T-cell (primary cell): ENCODE data around the gene SLAMF8. TPM values are rescaled to one million over a fixed set of nuclear protein-coding genes. Genes with fewer than 3 reads are reported as not detected.

Experiments used
- ATAC-seq, 4 experiments: fragments of 200-7000 bp in 3 of 4; fragments of 150-1000 bp in 1 of 4; cut with Tn5 transposase; replicated peaks in 1 of 4; 1 replicate in 3 of 4; 2 replicates in 1 of 4; pipeline ENCODE4 v1.10.0; 2021; ENCODE audit warnings: moderate library complexity in 3 of 4, mild to moderate bottlenecking in 2 of 4, moderate number of reproducible peaks in 1 of 4
- CTCF ChIA-PET, 2 donors: fragments of 300-600 bp; sonication (Branson Sonifier 250); formaldehyde crosslinking; loops; one replicate each; lab custom pipeline; 2022; ENCODE audit warnings: antibody characterized with exemption in 2 of 2; lab: Charles Lee
- POLR2A ChIA-PET, 2 donors: fragments of 300-600 bp; sonication (Branson Sonifier 250); formaldehyde crosslinking; loops; one replicate each; lab custom pipeline; 2022; ENCODE audit warnings: antibody characterized with exemption in 2 of 2; lab: Charles Lee
- DNase-seq, 35 experiments: peaks; one replicate each; pipeline versions ENCODE4 v3.0.0 to v3.0.0-alpha.2; 2013 to 2023
- H3K27ac ChIP-seq: one replicate; pipeline ENCODE4 v1.5.1; 2013; ENCODE audit warnings: low read length
- H3K27me3 ChIP-seq, 2 experiments: replicated peaks in 1 of 2; 1 replicate in 1 of 2; 2 replicates in 1 of 2; pipeline versions ENCODE4 v1.6.1 to v1.7.0; 2013; ENCODE audit warnings: low read length in 1 of 2, mixed read lengths in 1 of 2; ENCODE audit not compliant: control insufficient read depth in 2 of 2, insufficient read depth in 2 of 2; ENCODE audit errors: extremely low read depth in 1 of 2
- H3K36me3 ChIP-seq, 2 donors: 1 replicate in 1 of 2; 2 replicates in 1 of 2; pipeline versions ENCODE4 v1.6.1 to v1.7.0; 2013; ENCODE audit warnings: low read length in 1 of 2; ENCODE audit not compliant: control insufficient read depth in 2 of 2, insufficient read depth in 1 of 2; ENCODE audit errors: extremely low read depth in 1 of 2
- H3K4me1 ChIP-seq, 2 experiments: 1 replicate in 1 of 2; 2 replicates in 1 of 2; pipeline versions ENCODE4 v1.6.1 to v1.7.0; 2013; ENCODE audit warnings: low read length in 2 of 2, mixed read lengths in 1 of 2; ENCODE audit not compliant: insufficient read depth in 2 of 2, control insufficient read depth in 1 of 2; ENCODE audit errors: extremely low read depth in 1 of 2
- H3K4me3 ChIP-seq, 2 donors: 1 replicate in 1 of 2; 2 replicates in 1 of 2; pipeline versions ENCODE4 v1.5.1 to v1.7.0; 2013; ENCODE audit warnings: mild to moderate bottlenecking in 2 of 2, low read length in 1 of 2, moderate library complexity in 1 of 2; ENCODE audit not compliant: control insufficient read depth in 1 of 2; ENCODE audit errors: extremely low read depth in 1 of 2
- H3K9me3 ChIP-seq: 2 replicates; pipeline ENCODE4 v1.7.0; 2013
- H3K27ac Mint-ChIP-seq, 2 donors: one replicate each; pipeline ENCODE4 v1.8.0; 2020 to 2021; ENCODE audit warnings: mild to moderate bottlenecking in 2 of 2, mixed read lengths in 2 of 2
- H3K27me3 Mint-ChIP-seq, 2 donors: one replicate each; pipeline ENCODE4 v1.8.0; 2021 to 2022; ENCODE audit warnings: mixed read lengths in 2 of 2
- H3K36me3 Mint-ChIP-seq: one replicate; pipeline ENCODE4 v1.8.0; 2021; ENCODE audit warnings: mixed read lengths
- H3K4me1 Mint-ChIP-seq, 3 donors: one replicate each; pipeline ENCODE4 v1.8.0; 2020 to 2022; ENCODE audit warnings: mixed read lengths in 3 of 3, mild to moderate bottlenecking in 1 of 3
- H3K4me3 Mint-ChIP-seq, 3 donors: one replicate each; pipeline ENCODE4 v1.8.0; 2020 to 2022; ENCODE audit warnings: mild to moderate bottlenecking in 3 of 3, mixed read lengths in 3 of 3, moderate library complexity in 3 of 3
- H3K9me3 Mint-ChIP-seq, 3 donors: one replicate each; pipeline ENCODE4 v1.8.0; 2020 to 2022; ENCODE audit warnings: mixed read lengths in 3 of 3
- WGBS: methylation state at CpG from one replicate; pipeline ENCODE4 v1.1.5; 2013; ENCODE audit warnings: missing lambda C conversion rate; ENCODE audit not compliant: insufficient coverage; 5-methylcytosine and 5-hydroxymethylcytosine counted together
- total RNA-seq, 35 experiments: library from RNA in 6 of 35; stranded (reverse) in 6 of 35; fragments of 120-200 nt in 1 of 35; gene quantifications; one replicate each; pipeline versions ENCODE4 v1.2.1 to v1.2.4 and lab custom pipeline; 2013 to 2026

Gene SLAMF8
- total RNA-seq, 5 donors from 2014 or later (not counting 1 experiment from before 2014, with no cell fraction given) = 0.41 to 1.0 (median 0.69) TPM; not detected in 1

DNA sequence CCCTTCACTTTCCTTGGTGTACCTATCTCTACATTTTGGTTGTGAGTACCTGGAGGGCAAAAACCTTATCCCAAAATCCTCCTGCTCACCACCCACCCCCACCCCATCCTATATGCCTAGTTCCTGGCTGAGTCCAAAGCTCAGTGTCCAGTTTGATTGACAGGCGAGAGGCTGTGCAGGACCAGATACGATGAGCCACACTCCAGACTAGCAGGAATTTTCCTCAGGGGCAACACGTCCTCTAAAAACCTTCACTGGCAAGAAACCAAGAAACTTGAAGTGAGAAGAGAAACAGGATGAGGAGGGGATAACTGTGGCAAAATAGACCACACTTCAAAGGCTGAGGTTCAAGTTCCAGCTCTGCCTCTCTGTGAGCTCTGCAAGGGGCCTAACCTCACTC, 1.1 kb upstream of the SLAMF8 start:
- H3K27ac ChIP-seq = peak overlapping the region; percentile 5
- DNase-seq (peak in 1 of 35 experiments; percentile 22), ATAC-seq (no peak)
- Mint-ChIP-seq H3K27ac (peak overlapping the region; percentile 32 to 57), H3K4me1 (peaks cover 47 to 56% (median 50%) of the 10 kb centered on the region in 3 donors), H3K4me3 (peak overlapping the region in 1 of 3 donors; percentile 63), H3K9me3 (peaks cover 0 to 9% (median 8%) of the 10 kb centered on the region in 3 donors), H3K36me3 (peaks cover 7% of the 10 kb centered on the region), H3K27me3 (peaks cover 0 to 2% of the 10 kb centered on the region in 2 donors)
- POLR2A ChIA-PET = no interaction called here
- H3K36me3 ChIP-seq = no peaks in the 10 kb centered on the region
- H3K27me3 ChIP-seq = peaks cover 0 to 3% of the 10 kb centered on the region in 2 experiments
- H3K4me1 ChIP-seq = peaks cover 22 to 83% of the 10 kb centered on the region in 2 experiments
- WGBS = no CpG with 5 or more reads among the region's 3 CpGs
- no peaks in the 10 kb centered on the region for H3K9me3 ChIP-seq
- H3K4me3 ChIP-seq = no peak overlapping the region
- CTCF ChIA-PET = no interaction called here

DNA sequence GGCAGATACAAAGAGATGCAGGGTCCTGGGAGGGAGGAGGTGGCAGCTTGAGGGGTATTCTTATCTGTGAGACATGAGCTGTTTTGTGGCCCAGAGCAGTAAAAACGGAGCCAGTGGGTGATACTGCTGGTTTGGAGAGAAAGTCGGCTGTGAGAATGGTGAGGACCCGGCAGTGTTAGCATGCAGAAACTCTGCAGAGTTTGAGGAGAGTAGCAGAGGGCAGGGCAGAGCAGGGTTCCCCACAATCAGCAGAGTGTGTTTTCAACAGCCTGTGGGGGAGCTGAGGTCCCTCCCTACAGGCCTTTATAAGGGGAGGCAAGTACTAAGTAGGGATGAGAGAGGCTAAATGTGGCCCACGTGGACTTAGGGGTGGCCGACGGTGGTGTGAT, 423 bp downstream of the SLAMF8 start:
- 66% methylated on average over 3 of the region's 6 CpGs for WGBS
- H3K27me3 Mint-ChIP-seq = peaks cover 0 to 2% of the 10 kb centered on the region in 2 donors
- H3K4me3 ChIP-seq = peak overlapping the region in 1 of 2 donors; percentile 11
- DNase-seq (peak in 4 of 35 experiments; percentile 2 to 38 (median 12)), ATAC-seq (peak in 2 of 4 experiments; percentile 13 to 19)
- peak overlapping the region; percentile 19 to 57 for H3K27ac Mint-ChIP-seq
- peaks cover 47 to 56% (median 50%) of the 10 kb centered on the region in 3 donors for H3K4me1 Mint-ChIP-seq
- H3K27me3 ChIP-seq = peaks cover 0 to 3% of the 10 kb centered on the region in 2 experiments
- H3K4me1 ChIP-seq = peaks cover 22 to 73% of the 10 kb centered on the region in 2 experiments
- H3K27ac ChIP-seq = peak overlapping the region; percentile 37
- no peaks in the 10 kb centered on the region for H3K36me3 ChIP-seq
- peaks cover 0 to 9% (median 8%) of the 10 kb centered on the region in 3 donors for H3K9me3 Mint-ChIP-seq
- peaks cover 7% of the 10 kb centered on the region for H3K36me3 Mint-ChIP-seq
- H3K9me3 ChIP-seq = no peaks in the 10 kb centered on the region
- ChIA-PET POLR2A (interaction anchor here in 1 of 2 donors (0.7 kb wide), 1 partner anchor 811 kb away, joined by 4 read pairs; no protein-coding TSS in a partner anchor), CTCF (interaction anchor here in 1 of 2 donors (0.6 kb wide), 1 partner anchor 382 kb away, joined by 4 read pairs; no protein-coding TSS in a partner anchor)
- H3K4me3 Mint-ChIP-seq = peak overlapping the region; percentile 17 to 63 (median 22)

DNA sequence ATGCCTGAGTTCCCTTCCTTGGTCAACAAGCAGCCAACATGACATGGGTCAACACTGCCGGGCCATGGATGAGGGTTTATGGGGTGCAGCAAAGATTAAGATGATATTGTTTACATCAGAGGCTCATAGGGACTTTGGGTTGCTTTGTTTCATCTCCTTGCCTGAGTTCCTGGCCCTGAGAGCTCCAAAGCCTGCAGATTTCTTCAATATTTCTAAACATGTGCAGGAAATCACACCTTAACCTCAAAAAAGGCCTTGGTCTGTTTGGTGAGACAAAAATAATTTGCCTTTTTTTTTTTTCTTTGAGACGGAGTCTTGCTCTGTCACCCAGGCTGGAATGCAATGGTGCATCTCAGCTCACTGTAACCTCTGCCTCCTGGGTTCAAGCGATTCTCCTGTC, 876 bp downstream of the SLAMF8 start:
- Histone ChIP-seq H3K36me3 (no peaks in the 10 kb centered on the region), H3K27me3 (peaks cover 0 to 3% of the 10 kb centered on the region in 2 experiments), H3K9me3 (no peaks in the 10 kb centered on the region), H3K27ac (peak overlapping the region; percentile 37), H3K4me1 (peaks cover 22 to 73% of the 10 kb centered on the region in 2 experiments), H3K4me3 (no peak overlapping the region)
- Mint-ChIP-seq H3K36me3 (peaks cover 7% of the 10 kb centered on the region), H3K4me1 (peaks cover 47 to 56% (median 50%) of the 10 kb centered on the region in 3 donors), H3K4me3 (peak overlapping the region in 1 of 3 donors; percentile 63), H3K9me3 (peaks cover 0 to 9% (median 8%) of the 10 kb centered on the region in 3 donors), H3K27ac (peak overlapping the region; percentile 52 to 57), H3K27me3 (peaks cover 0 to 2% of the 10 kb centered on the region in 2 donors)
- 36% methylated on average over 1 of the region's 3 CpGs for WGBS
- CTCF ChIA-PET = interaction anchor here in 1 of 2 donors (0.6 kb wide), 1 partner anchor 382 kb away, joined by 4 read pairs; no protein-coding TSS in a partner anchor
- DNase-seq (peak in 1 of 35 experiments; percentile 66), ATAC-seq (peak in 2 of 4 experiments; percentile 21 to 25)
- POLR2A ChIA-PET = interaction anchor here in 1 of 2 donors (0.7 kb wide), 2 partner anchors 484 to 812 kb away, joined by 3 to 4 read pairs; no protein-coding TSS in a partner anchor

DNA sequence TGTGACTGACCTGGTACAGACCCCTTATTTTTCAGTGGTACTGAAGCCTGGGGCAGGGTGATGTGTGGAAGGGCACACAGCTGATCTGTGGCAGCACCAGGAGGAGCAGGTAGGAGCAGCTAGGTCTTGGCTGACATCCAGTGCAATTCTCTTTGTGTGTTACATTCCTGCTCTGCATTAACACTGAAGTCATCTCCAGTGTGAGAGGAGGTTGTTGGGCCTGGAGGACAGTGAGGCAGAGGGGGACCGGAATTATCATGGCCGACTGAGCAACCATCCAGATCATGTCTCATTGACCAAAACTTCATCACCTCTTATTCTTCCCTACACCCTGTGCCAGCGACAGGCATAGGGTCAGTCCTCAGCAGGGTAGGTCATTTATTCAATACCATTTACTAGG, 1.5 kb downstream of the SLAMF8 start:
- H3K9me3 Mint-ChIP-seq = peaks cover 0 to 9% (median 8%) of the 10 kb centered on the region in 3 donors
- peaks cover 0 to 2% of the 10 kb centered on the region in 2 donors for H3K27me3 Mint-ChIP-seq
- H3K4me3 Mint-ChIP-seq = peak overlapping the region in 1 of 3 donors; percentile 63

DNA sequence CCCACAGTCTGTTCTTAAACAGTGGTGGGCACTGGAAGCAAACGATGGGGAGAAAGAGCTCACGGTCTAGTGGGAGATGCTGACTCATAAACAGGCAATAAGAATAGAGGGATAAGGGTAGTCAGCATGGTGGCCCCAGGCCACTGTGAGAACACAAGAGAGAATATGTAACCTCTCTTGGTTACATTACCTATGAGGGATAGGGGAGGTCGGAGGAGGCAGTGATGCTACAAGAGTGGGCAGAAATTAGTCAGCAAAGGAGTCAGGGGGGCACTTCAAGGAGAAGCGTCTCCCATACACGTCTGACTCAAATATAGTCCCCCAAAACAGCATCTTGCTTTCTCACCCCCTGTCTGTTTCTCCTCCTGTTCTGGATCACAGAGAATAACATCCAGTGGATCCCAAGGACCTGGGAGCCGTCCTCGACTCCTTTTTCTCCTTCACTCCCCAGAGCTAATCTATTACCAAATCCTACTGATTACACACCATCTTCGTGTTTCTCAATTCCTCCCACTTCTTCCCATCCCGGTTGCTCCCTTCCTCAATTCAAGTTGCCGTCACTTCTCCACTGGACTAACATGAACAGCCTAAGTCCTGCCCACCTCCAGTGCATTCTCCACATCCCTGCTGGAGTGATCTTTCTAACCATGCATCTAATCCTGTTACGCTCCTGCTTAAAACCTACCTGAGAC, 2.1 kb downstream of the SLAMF8 start:
- WGBS = 94% methylated on average over 10 of the region's 11 CpGs
- Mint-ChIP-seq H3K36me3 (peaks cover 11% of the 10 kb centered on the region), H3K4me1 (peaks cover 47 to 54% (median 50%) of the 10 kb centered on the region in 3 donors), H3K27ac (no peak overlapping the region), H3K9me3 (peaks cover 0 to 9% (median 8%) of the 10 kb centered on the region in 3 donors), H3K4me3 (peak overlapping the region in 1 of 3 donors; percentile 48), H3K27me3 (peaks cover 0 to 2% of the 10 kb centered on the region in 2 donors)
- Histone ChIP-seq H3K9me3 (no peaks in the 10 kb centered on the region), H3K4me3 (no peak overlapping the region), H3K36me3 (no peaks in the 10 kb centered on the region), H3K4me1 (peaks cover 22 to 62% of the 10 kb centered on the region in 2 experiments), H3K27me3 (no peaks in the 10 kb centered on the region), H3K27ac (no peak overlapping the region)
- DNase-seq (no peak), ATAC-seq (no peak)
- POLR2A ChIA-PET = no interaction called here
- CTCF ChIA-PET = no interaction called here

More for the DNA sequence above, 1.5 kb downstream of the SLAMF8 start:
- peaks cover 22 to 68% of the 10 kb centered on the region in 2 experiments for H3K4me1 ChIP-seq
- POLR2A ChIA-PET = interaction anchor here in 1 of 2 donors (0.7 kb wide), 1 partner anchor 485 kb away, joined by 3 read pairs; no protein-coding TSS in a partner anchor
- no peak overlapping the region for H3K27ac Mint-ChIP-seq
- whole genome bisulfite sequencing = no CpG with 5 or more reads among the region's 3 CpGs
- no peaks in the 10 kb centered on the region for H3K27me3 ChIP-seq
- CTCF ChIA-PET = no interaction called here
- H3K27ac ChIP-seq = no peak overlapping the region
- ATAC-seq (no peak), DNase-seq (no peak)
- H3K36me3 Mint-ChIP-seq = peaks cover 8% of the 10 kb centered on the region
- H3K4me3 ChIP-seq = no peak overlapping the region
- H3K9me3 ChIP-seq = no peaks in the 10 kb centered on the region
- peaks cover 47 to 56% (median 50%) of the 10 kb centered on the region in 3 donors for H3K4me1 Mint-ChIP-seq
- no peaks in the 10 kb centered on the region for H3K36me3 ChIP-seq

DNA sequence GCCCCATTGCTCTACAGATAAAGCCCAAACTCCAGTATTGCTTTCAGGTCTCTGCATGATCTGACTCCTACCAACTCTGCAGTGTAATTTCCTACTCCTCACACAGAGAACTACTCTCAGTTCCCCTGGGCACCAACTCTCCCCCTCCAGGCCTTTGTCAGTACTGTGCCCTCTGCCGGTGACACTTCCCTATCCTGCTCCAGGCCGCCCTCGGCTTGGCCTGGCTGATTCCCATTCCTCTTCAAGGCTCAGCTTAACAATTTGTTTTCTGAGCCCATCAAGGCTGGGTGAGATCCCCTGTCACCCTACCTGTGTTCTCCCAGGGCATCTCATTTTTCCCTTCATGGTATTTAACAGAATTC, 2.6 kb downstream of the SLAMF8 start:
- no peak overlapping the region for H3K27ac ChIP-seq
- H3K4me1 ChIP-seq = peaks cover 22 to 57% of the 10 kb centered on the region in 2 experiments
- H3K27ac Mint-ChIP-seq = no peak overlapping the region
- H3K36me3 ChIP-seq = no peaks in the 10 kb centered on the region
- peak in 2 of 35 experiments; percentile 7 to 23 for DNase-seq
- ChIA-PET CTCF (no interaction called here), POLR2A (no interaction called here)
- H3K4me3 ChIP-seq = no peak overlapping the region
- WGBS = 70% methylated on average over 3 of the region's 3 CpGs
- H3K36me3 Mint-ChIP-seq = peaks cover 11% of the 10 kb centered on the region
- ATAC-seq = no peak
- H3K4me1 Mint-ChIP-seq = peaks cover 47 to 51% (median 50%) of the 10 kb centered on the region in 3 donors
- H3K27me3 Mint-ChIP-seq = peaks cover 0 to 2% of the 10 kb centered on the region in 2 donors
- no peaks in the 10 kb centered on the region for H3K27me3 ChIP-seq
- H3K9me3 Mint-ChIP-seq = peaks cover 0 to 9% (median 8%) of the 10 kb centered on the region in 3 donors
- peak overlapping the region in 1 of 3 donors; percentile 48 for H3K4me3 Mint-ChIP-seq
- H3K9me3 ChIP-seq = no peaks in the 10 kb centered on the region
